ENCODE data around the gene RIN2. TPM values are rescaled to one million over a fixed set of nuclear protein-coding genes. Genes with fewer than 3 reads are reported as not detected.
A peak's percentile ranks its signal among the peaks of the same experiment; 100 is the strongest.

The RIN2 gene
- total RNA-seq, 1 experiment from 2014 or later = 36.7 TPM

GRCh38 chr20:19767070-19767469 is 9.0 kb downstream of the RIN2 start:
- TF ChIP-seq CTCF (IDR thresholded peaks at IDR 0.05; ENCODE audit: insufficient read depth in 1 of 2, low read depth in 1 of 2, low read length in 1 of 2, severe bottlenecking in 1 of 2, unreplicated experiment in 1 of 2) = no peak
- ChIA-PET POLR2A (interaction anchor here (1.5 kb wide), 1 partner anchor 9 kb away, joined by 7 read pairs; the partner anchor contains the start of gene RIN2), CTCF (interaction anchor here (0.5 to 1.5 kb wide), 3 partner anchors 9 to 53 kb away, joined by 3 to 5 read pairs (median 4); no protein-coding TSS in a partner anchor)
- DNase-seq = peak; percentile 89 to 92
- H3K36me3 ChIP-seq (ENCODE audit: control insufficient read depth, insufficient read depth, low read length) = no peaks in the 10 kb centered on the region; the same call in 1 of the 2 replicates
- peaks cover 70% of the 10 kb centered on the region for H3K4me1 Mint-ChIP-seq (ENCODE audit: low read depth, unreplicated experiment)
- no TSS peak for BruUV-seq (replicated peaks)
- peak overlapping the region; percentile 69 for H3K4me3 Mint-ChIP-seq (ENCODE audit: unreplicated experiment)
- no peaks in the 10 kb centered on the region for H3K27me3 ChIP-seq (replicated peaks; ENCODE audit: control insufficient read depth, insufficient read depth, low read length)
- no peaks in the 10 kb centered on the region for H3K9me3 Mint-ChIP-seq (ENCODE audit: unreplicated experiment)
- H3K27me3 Mint-ChIP-seq (ENCODE audit: insufficient read depth, unreplicated experiment) = no peaks in the 10 kb centered on the region
- H3K4me1 ChIP-seq = peaks cover 65% of the 10 kb centered on the region
- H3K4me3 ChIP-seq (ENCODE audit: low read depth, low read length) = no peak overlapping the region
- peaks cover 20% of the 10 kb centered on the region for H3K36me3 Mint-ChIP-seq (ENCODE audit: insufficient read depth, unreplicated experiment)
- H3K27ac Mint-ChIP-seq (ENCODE audit: unreplicated experiment) = peak overlapping the region; percentile 100
- no peaks in the 10 kb centered on the region for H3K9me3 ChIP-seq
- intact Hi-C loops (cut with micrococcal nuclease; ENCODE audit: unreplicated experiment) = loop anchor here (1.0 to 2.0 kb wide), 3 partner anchors 8 to 52 kb away; partner anchors contain the start of gene RIN2

- CTCF ChIA-PET = no interaction called here
- no peak for TF ChIP-seq CTCF (IDR thresholded peaks at IDR 0.05; ENCODE audit: insufficient read depth in 1 of 2, low read depth in 1 of 2, low read length in 1 of 2, severe bottlenecking in 1 of 2, unreplicated experiment in 1 of 2)
- no TSS peak for BruUV-seq (replicated peaks)
Measured at GRCh38 chr20:19768325-19768842, 10.3 kb downstream of the RIN2 start.

GRCh38 chr20:19769507-19769906 is 11.4 kb downstream of the RIN2 start:
- Histone ChIP-seq H3K36me3 (ENCODE audit: control insufficient read depth, insufficient read depth, low read length) (no peaks in the 10 kb centered on the region; the same call in 1 of the 2 replicates), H3K4me3 (ENCODE audit: low read depth, low read length) (no peak overlapping the region), H3K4me1 (peaks cover 64% of the 10 kb centered on the region), H3K9me3 (no peaks in the 10 kb centered on the region), H3K27me3 (replicated peaks; ENCODE audit: control insufficient read depth, insufficient read depth, low read length) (no peaks in the 10 kb centered on the region)
- no peak overlapping the region for H3K4me3 Mint-ChIP-seq (ENCODE audit: unreplicated experiment)
- TF ChIP-seq CTCF (IDR thresholded peaks at IDR 0.05; ENCODE audit: insufficient read depth in 1 of 2, low read depth in 1 of 2, low read length in 1 of 2, severe bottlenecking in 1 of 2, unreplicated experiment in 1 of 2) = no peak
- POLR2A ChIA-PET = interaction anchor here (0.8 kb wide), 1 partner anchor 12 kb away, joined by 7 read pairs; the partner anchor contains the start of gene RIN2
- peaks cover 58% of the 10 kb centered on the region for H3K4me1 Mint-ChIP-seq (ENCODE audit: low read depth, unreplicated experiment)
- intact Hi-C loops (cut with micrococcal nuclease; ENCODE audit: unreplicated experiment) = no loop called here
- peaks cover 20% of the 10 kb centered on the region for H3K36me3 Mint-ChIP-seq (ENCODE audit: insufficient read depth, unreplicated experiment)
- CTCF ChIA-PET = interaction anchor here (1.0 kb wide), 1 partner anchor 14 kb away, joined by 4 read pairs; no protein-coding TSS in a partner anchor
- BruUV-seq (replicated peaks) = no TSS peak
- no peak for DNase-seq
- peak overlapping the region; percentile 53 for H3K27ac Mint-ChIP-seq (ENCODE audit: unreplicated experiment)
- no peaks in the 10 kb centered on the region for H3K27me3 Mint-ChIP-seq (ENCODE audit: insufficient read depth, unreplicated experiment)
- H3K9me3 Mint-ChIP-seq (ENCODE audit: unreplicated experiment) = no peaks in the 10 kb centered on the region

More at GRCh38 chr20:19768325-19768842, 10.3 kb downstream of the RIN2 start:
- no peak overlapping the region for H3K4me3 ChIP-seq (ENCODE audit: low read depth, low read length)
- Mint-ChIP-seq H3K27me3 (ENCODE audit: insufficient read depth, unreplicated experiment) (no peaks in the 10 kb centered on the region), H3K9me3 (ENCODE audit: unreplicated experiment) (no peaks in the 10 kb centered on the region), H3K4me3 (ENCODE audit: unreplicated experiment) (no peak overlapping the region), H3K36me3 (ENCODE audit: insufficient read depth, unreplicated experiment) (peaks cover 20% of the 10 kb centered on the region), H3K27ac (ENCODE audit: unreplicated experiment) (peak overlapping the region; percentile 100), H3K4me1 (ENCODE audit: low read depth, unreplicated experiment) (peaks cover 66% of the 10 kb centered on the region)
- no peaks in the 10 kb centered on the region for H3K9me3 ChIP-seq
- peaks cover 65% of the 10 kb centered on the region for H3K4me1 ChIP-seq
- intact Hi-C loops (cut with micrococcal nuclease; ENCODE audit: unreplicated experiment) = no loop called here
- H3K27me3 ChIP-seq (replicated peaks; ENCODE audit: control insufficient read depth, insufficient read depth, low read length) = no peaks in the 10 kb centered on the region
- POLR2A ChIA-PET = no interaction called here
- DNase-seq = no peak
- H3K36me3 ChIP-seq (ENCODE audit: control insufficient read depth, insufficient read depth, low read length) = no peaks in the 10 kb centered on the region; the same call in 1 of the 2 replicates
